Stomach (tissue), 4 donors: ENCODE measurements around the gene MYH9.
"Not testable (repeated sequence)": the region's sequence is repeated elsewhere in the genome, so short reads cannot be mapped to it uniquely, and the experiment has no call there.

Experiments used
- CTCF ChIP-seq, 7 experiments: fragments of 450-650 bp in 4 of 7; fragments of 200-600 bp in 3 of 7; sonication (generic) in 3 of 7; IDR thresholded peaks; one replicate each; pipeline ENCODE4 v1.5.1; 2016 to 2019; ENCODE audit warnings: antibody characterized with exemption in 7 of 7, control low read depth in 2 of 7, mild to moderate bottlenecking in 1 of 7
- POLR2A ChIP-seq, 4 donors: fragments of 450-650 bp; IDR thresholded peaks; one replicate each; pipeline ENCODE4 v1.6.1; 2016; ENCODE audit warnings: antibody characterized with exemption in 4 of 4, control low read depth in 2 of 4, mild to moderate bottlenecking in 1 of 4, moderate library complexity in 1 of 4

GRCh38 chr22:36255572-36255971 lies 132.2 kb downstream of the MYH9 start:
- not testable (repeated sequence) for TF ChIP-seq CTCF, POLR2A (IDR thresholded peaks at IDR 0.05)
